Neural cell (in vitro differentiated cells): ENCODE data around the gene PCYT1A. TPM values are rescaled to one million over a fixed set of nuclear protein-coding genes. Genes with fewer than 3 reads are reported as not detected.

Experiments used
- H2AFZ ChIP-seq: fragments of 200-600, 300-800 bp; sonication (generic), shearing (Covaris generic); 2 replicates; pipeline ENCODE4 v1.6.0; 2014; ENCODE audit warnings: low read depth, mild to moderate bottlenecking, antibody characterized with exemption, low read length, moderate library complexity
- H3F3A ChIP-seq: fragments of 200-600 bp; shearing (Covaris generic); 2 replicates; pipeline ENCODE4 v1.6.1; 2016; ENCODE audit warnings: mild to moderate bottlenecking, moderate library complexity, mixed read lengths, antibody characterized with exemption, low read length; ENCODE audit not compliant: insufficient read depth, poor library complexity, severe bottlenecking
- H3K27ac ChIP-seq: fragments of 200-600, 300-800 bp; sonication (generic), shearing (Covaris generic); 2 replicates; pipeline ENCODE4 v1.5.1; 2014; ENCODE audit warnings: mild to moderate bottlenecking, low read length, moderate library complexity
- H3K27me3 ChIP-seq: fragments of 300-800, 200-600 bp; sonication (generic), shearing (Covaris generic); 2 replicates; pipeline ENCODE4 v1.6.0; 2014; ENCODE audit warnings: mild to moderate bottlenecking, low read depth, low read length, moderate library complexity; ENCODE audit not compliant: insufficient read depth
- H3K36me3 ChIP-seq: fragments of 300-800, 200-600 bp; sonication (generic), shearing (Covaris generic); 2 replicates; pipeline ENCODE4 v1.5.1; 2014; ENCODE audit warnings: mild to moderate bottlenecking, antibody characterized with exemption, low read length, moderate library complexity; ENCODE audit not compliant: insufficient read depth
- H3K4me2 ChIP-seq: fragments of 300-800, 200-600 bp; sonication (generic), shearing (Covaris generic); 2 replicates; pipeline ENCODE4 v1.6.0; 2014; ENCODE audit warnings: mild to moderate bottlenecking, low read length
- H3K4me3 ChIP-seq: fragments of 300-800, 200-600 bp; sonication (generic), shearing (Covaris generic); 2 replicates; pipeline ENCODE4 v1.5.1; 2014; ENCODE audit warnings: mild to moderate bottlenecking, low read length, moderate library complexity
- H3K79me2 ChIP-seq: fragments of 200-600 bp; shearing (Covaris generic); replicated peaks from 2 replicates; pipeline ENCODE4 v1.6.0; 2014; ENCODE audit warnings: mild to moderate bottlenecking, low read length, moderate library complexity; ENCODE audit not compliant: insufficient read depth
- H3K9ac ChIP-seq: fragments of 300-800, 200-600 bp; sonication (generic), shearing (Covaris generic); 2 replicates; pipeline ENCODE4 v1.6.1; 2016; ENCODE audit warnings: mild to moderate bottlenecking, low read length, mixed read lengths
- H3K9me2 ChIP-seq: fragments of 200-600 bp; shearing (Covaris generic); 2 replicates; pipeline ENCODE4 v1.6.1; 2016; ENCODE audit warnings: mild to moderate bottlenecking, low read length, mixed read lengths; ENCODE audit not compliant: insufficient read depth
- H3K9me3 ChIP-seq: fragments of 200-600, 300-800 bp; sonication (generic), shearing (Covaris generic); 2 replicates; pipeline ENCODE4 v1.6.1; 2016; ENCODE audit warnings: mild to moderate bottlenecking, mixed run types, low read length, moderate library complexity, mixed read lengths
- H4K20me1 ChIP-seq: fragments of 200-600 bp; shearing (Covaris generic); 2 replicates; pipeline ENCODE4 v1.6.1; 2016; ENCODE audit warnings: mild to moderate bottlenecking, mixed run types; ENCODE audit not compliant: insufficient read depth
- EP300 ChIP-seq: fragments of 450-650 bp; conservative IDR thresholded peaks from 2 replicates; pipeline ENCODE4 v1.6.1; 2014; ENCODE audit warnings: antibody characterized with exemption, mild to moderate bottlenecking, moderate library complexity; ENCODE audit not compliant: poor library complexity, severe bottlenecking
- EZH2 ChIP-seq: fragments of 200-600, 300-800 bp; shearing (Covaris generic), sonication (generic); IDR thresholded peaks from 2 replicates; pipeline ENCODE4 v1.6.1; 2014; ENCODE audit warnings: antibody characterized with exemption, low read length, borderline replicate concordance, mild to moderate bottlenecking; ENCODE audit not compliant: insufficient read depth, poor library complexity, severe bottlenecking
- MXI1 ChIP-seq: fragments of 450-650 bp; conservative IDR thresholded peaks from 2 replicates; pipeline ENCODE4 v1.6.1; 2014; ENCODE audit warnings: antibody characterized with exemption, mild to moderate bottlenecking; ENCODE audit not compliant: poor library complexity, severe bottlenecking
- POLR2AphosphoS5 ChIP-seq: IDR thresholded peaks from 2 replicates; pipeline ENCODE4 v1.6.1; 2012
- RAD21 ChIP-seq: fragments of 450-650 bp; conservative IDR thresholded peaks from 2 replicates; pipeline ENCODE4 v1.6.1; 2014; ENCODE audit warnings: antibody characterized with exemption, mild to moderate bottlenecking, moderate library complexity
- SMC3 ChIP-seq: fragments of 450-650 bp; conservative IDR thresholded peaks from 2 replicates; pipeline ENCODE4 v1.6.1; 2014; ENCODE audit warnings: antibody characterized with exemption, mild to moderate bottlenecking, moderate library complexity; ENCODE audit not compliant: poor library complexity
- TAF1 ChIP-seq: IDR thresholded peaks from 2 replicates; pipeline ENCODE4 v1.6.1; 2012; ENCODE audit warnings: low read depth
- polyA plus RNA-seq: library from polyadenylated mRNA; depleted of rRNA; stranded (reverse); fragments of >200 nt; gene quantifications from 2 replicates; pipeline ENCODE4 v1.2.3, GENCODE V29; 2014
- TF ChIP-seq, protein P1 (sequence below): fragments of 450-650 bp; IDR thresholded peaks from 2 replicates; pipeline ENCODE4 v1.5.1; 2014; ENCODE audit warnings: antibody characterized with exemption, mild to moderate bottlenecking, moderate library complexity; ENCODE audit not compliant: poor library complexity, severe bottlenecking
- TF ChIP-seq, protein P2 (sequence below): IDR thresholded peaks from 2 replicates; pipeline ENCODE4 v1.6.1; 2012; ENCODE audit warnings: borderline replicate concordance

The PCYT1A gene
- polyA plus RNA-seq, 1 donor from 2014 or later: 21.7 TPM

DNA sequence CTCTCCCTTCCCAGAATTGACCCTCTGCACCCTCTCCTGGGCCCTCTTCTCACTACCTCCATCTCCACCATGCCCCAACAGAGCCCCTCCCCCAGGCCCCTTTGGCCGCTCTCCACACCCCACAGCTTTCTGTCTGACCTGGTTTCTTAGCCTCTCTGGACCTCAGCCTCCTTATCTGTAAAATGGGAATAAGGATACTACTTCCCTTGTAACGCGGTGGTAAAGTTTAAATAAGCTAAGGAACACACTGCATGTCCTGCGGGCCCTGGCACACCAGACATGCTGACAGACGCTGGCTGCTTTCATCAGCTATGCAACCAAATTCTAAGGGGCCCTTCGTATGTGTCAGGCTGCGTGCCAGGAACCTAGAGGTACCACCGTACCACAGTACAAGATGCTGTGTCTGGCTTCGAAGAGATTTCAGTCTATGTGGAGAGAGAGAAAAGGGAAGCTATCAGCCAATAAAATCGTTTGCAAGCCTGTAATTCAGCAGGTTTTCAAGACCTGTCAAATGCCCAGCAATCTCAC is 72.0 kb downstream of the PCYT1A start:
- Histone ChIP-seq H3K9me2 (no peaks in the 10 kb centered on the region), H3K27me3 (no peaks in the 10 kb centered on the region), H3K4me2 (no peak overlapping the region), H3K79me2 (no peaks in the 10 kb centered on the region), H2AFZ (no peak overlapping the region), H3K9ac (no peak overlapping the region), H3K27ac (no peak overlapping the region), H3K9me3 (no peaks in the 10 kb centered on the region), H3K36me3 (no peaks in the 10 kb centered on the region), H3F3A (no peaks in the 10 kb centered on the region), H4K20me1 (no peaks in the 10 kb centered on the region), H3K4me3 (no peak overlapping the region)
- TF ChIP-seq RAD21: no peak
- TF ChIP-seq POLR2AphosphoS5: no peak
- TF ChIP-seq MXI1: no peak
- TF ChIP-seq, protein P1, sequence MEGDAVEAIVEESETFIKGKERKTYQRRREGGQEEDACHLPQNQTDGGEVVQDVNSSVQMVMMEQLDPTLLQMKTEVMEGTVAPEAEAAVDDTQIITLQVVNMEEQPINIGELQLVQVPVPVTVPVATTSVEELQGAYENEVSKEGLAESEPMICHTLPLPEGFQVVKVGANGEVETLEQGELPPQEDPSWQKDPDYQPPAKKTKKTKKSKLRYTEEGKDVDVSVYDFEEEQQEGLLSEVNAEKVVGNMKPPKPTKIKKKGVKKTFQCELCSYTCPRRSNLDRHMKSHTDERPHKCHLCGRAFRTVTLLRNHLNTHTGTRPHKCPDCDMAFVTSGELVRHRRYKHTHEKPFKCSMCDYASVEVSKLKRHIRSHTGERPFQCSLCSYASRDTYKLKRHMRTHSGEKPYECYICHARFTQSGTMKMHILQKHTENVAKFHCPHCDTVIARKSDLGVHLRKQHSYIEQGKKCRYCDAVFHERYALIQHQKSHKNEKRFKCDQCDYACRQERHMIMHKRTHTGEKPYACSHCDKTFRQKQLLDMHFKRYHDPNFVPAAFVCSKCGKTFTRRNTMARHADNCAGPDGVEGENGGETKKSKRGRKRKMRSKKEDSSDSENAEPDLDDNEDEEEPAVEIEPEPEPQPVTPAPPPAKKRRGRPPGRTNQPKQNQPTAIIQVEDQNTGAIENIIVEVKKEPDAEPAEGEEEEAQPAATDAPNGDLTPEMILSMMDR: no peak
- TF ChIP-seq TAF1: no peak
- TF ChIP-seq, protein P2, sequence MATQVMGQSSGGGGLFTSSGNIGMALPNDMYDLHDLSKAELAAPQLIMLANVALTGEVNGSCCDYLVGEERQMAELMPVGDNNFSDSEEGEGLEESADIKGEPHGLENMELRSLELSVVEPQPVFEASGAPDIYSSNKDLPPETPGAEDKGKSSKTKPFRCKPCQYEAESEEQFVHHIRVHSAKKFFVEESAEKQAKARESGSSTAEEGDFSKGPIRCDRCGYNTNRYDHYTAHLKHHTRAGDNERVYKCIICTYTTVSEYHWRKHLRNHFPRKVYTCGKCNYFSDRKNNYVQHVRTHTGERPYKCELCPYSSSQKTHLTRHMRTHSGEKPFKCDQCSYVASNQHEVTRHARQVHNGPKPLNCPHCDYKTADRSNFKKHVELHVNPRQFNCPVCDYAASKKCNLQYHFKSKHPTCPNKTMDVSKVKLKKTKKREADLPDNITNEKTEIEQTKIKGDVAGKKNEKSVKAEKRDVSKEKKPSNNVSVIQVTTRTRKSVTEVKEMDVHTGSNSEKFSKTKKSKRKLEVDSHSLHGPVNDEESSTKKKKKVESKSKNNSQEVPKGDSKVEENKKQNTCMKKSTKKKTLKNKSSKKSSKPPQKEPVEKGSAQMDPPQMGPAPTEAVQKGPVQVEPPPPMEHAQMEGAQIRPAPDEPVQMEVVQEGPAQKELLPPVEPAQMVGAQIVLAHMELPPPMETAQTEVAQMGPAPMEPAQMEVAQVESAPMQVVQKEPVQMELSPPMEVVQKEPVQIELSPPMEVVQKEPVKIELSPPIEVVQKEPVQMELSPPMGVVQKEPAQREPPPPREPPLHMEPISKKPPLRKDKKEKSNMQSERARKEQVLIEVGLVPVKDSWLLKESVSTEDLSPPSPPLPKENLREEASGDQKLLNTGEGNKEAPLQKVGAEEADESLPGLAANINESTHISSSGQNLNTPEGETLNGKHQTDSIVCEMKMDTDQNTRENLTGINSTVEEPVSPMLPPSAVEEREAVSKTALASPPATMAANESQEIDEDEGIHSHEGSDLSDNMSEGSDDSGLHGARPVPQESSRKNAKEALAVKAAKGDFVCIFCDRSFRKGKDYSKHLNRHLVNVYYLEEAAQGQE: no peak
- TF ChIP-seq SMC3: no peak
- no peak for TF ChIP-seq EZH2
- TF ChIP-seq EP300: no peak

DNA sequence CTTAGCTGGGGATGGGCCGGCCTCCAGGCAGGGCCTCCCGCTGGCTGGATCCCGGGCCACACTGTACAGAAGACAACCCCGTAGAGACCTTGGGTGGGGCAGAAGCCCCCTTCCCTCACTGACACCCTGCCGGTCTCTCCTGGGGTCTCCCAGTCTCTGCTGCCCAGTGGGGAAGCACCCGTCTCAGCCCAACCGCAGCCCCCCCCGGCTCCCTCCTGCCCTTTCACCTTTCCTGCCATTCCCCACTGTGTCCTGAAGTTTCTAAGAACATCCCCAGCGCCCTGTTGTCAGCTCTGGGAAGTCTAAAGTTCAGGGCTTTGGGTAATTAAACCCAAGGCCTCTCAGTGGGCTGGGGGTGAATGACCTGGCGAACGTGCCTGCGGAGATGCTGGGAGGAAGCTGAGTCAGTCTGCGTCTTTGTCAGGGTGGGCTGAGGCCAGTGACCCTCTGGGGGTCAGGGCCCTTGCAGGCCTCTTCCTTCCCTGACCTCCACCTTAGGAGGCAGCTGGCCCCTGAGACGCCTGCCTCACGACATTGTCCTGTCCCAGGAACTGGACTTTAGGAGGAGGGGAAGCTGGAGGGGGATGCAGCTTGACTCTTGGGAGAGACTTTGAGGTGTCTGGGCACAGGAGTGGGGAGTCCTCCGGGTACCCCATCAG is 72.6 kb downstream of the PCYT1A start:
- H3F3A ChIP-seq: no peaks in the 10 kb centered on the region
- H2AFZ ChIP-seq: no peak overlapping the region
- no peaks in the 10 kb centered on the region for H4K20me1 ChIP-seq
- no peaks in the 10 kb centered on the region for H3K9me2 ChIP-seq
- no peaks in the 10 kb centered on the region for H3K79me2 ChIP-seq
- TF ChIP-seq, protein P1: no peak
- TF ChIP-seq EP300: no peak
- TF ChIP-seq POLR2AphosphoS5: no peak
- TF ChIP-seq SMC3: no peak
- TF ChIP-seq MXI1: no peak
- TF ChIP-seq EZH2: no peak
- no peak for TF ChIP-seq TAF1
- TF ChIP-seq, protein P2: no peak
- TF ChIP-seq RAD21: no peak
- no peaks in the 10 kb centered on the region for H3K36me3 ChIP-seq
- no peak overlapping the region for H3K4me3 ChIP-seq
- H3K9ac ChIP-seq: no peak overlapping the region
- H3K4me2 ChIP-seq: no peak overlapping the region
- H3K27me3 ChIP-seq: no peaks in the 10 kb centered on the region
- no peak overlapping the region for H3K27ac ChIP-seq
- H3K9me3 ChIP-seq: no peaks in the 10 kb centered on the region
